Lung (tissue), 12 donors: ENCODE results near the gene SSR3. TPM values are rescaled to one million over a fixed set of nuclear protein-coding genes. Genes with fewer than 3 reads are reported as not detected.

Experiments
- ATAC-seq: fragments of 200-7000 bp; cut with Tn5 transposase; one replicate; pipeline ENCODE4 v1.9.1; 2020; ENCODE audit warnings: moderate number of reproducible peaks; ENCODE audit not compliant: insufficient read depth, low FRiP score
- DNase-seq, 3 donors: peaks; one replicate each; pipeline ENCODE4 v3.0.0-alpha.2; 2013 to 2017
- H3K27ac ChIP-seq, 2 donors: one replicate each; pipeline ENCODE4 v1.5.1; 2013; ENCODE audit warnings: mild to moderate bottlenecking in 2 of 2, moderate library complexity in 2 of 2, control low read depth in 1 of 2, inconsistent platforms in 1 of 2, low read depth in 1 of 2, low read length in 1 of 2
- H3K27me3 ChIP-seq, 3 donors: one replicate each; pipeline ENCODE4 v1.5.1; 2013; ENCODE audit warnings: low read length in 2 of 3; ENCODE audit not compliant: control insufficient read depth in 3 of 3, insufficient read depth in 3 of 3
- H3K36me3 ChIP-seq, 4 donors: one replicate each; pipeline ENCODE4 v1.5.1; 2013; ENCODE audit warnings: low read length in 4 of 4, mild to moderate bottlenecking in 1 of 4, moderate library complexity in 1 of 4; ENCODE audit not compliant: control insufficient read depth in 4 of 4, insufficient read depth in 4 of 4
- H3K4me1 ChIP-seq, 5 donors: one replicate each; pipeline ENCODE4 v1.5.1; 2013; ENCODE audit warnings: low read length in 5 of 5, mild to moderate bottlenecking in 2 of 5, moderate library complexity in 1 of 5; ENCODE audit not compliant: control insufficient read depth in 5 of 5, insufficient read depth in 5 of 5
- H3K4me3 ChIP-seq: one replicate; pipeline ENCODE4 v1.5.1; 2013; ENCODE audit warnings: mild to moderate bottlenecking, control low read depth, moderate library complexity
- H3K9ac ChIP-seq, 2 donors: one replicate each; pipeline ENCODE4 v1.5.1; 2013; ENCODE audit warnings: low read length in 2 of 2, control low read depth in 1 of 2; ENCODE audit not compliant: insufficient read depth in 1 of 2
- H3K9me3 ChIP-seq, 4 donors: one replicate each; pipeline ENCODE4 v1.5.1; 2013; ENCODE audit warnings: low read length in 3 of 4, mild to moderate bottlenecking in 1 of 4, moderate library complexity in 1 of 4; ENCODE audit not compliant: control insufficient read depth in 4 of 4, insufficient read depth in 3 of 4
- WGBS, 2 donors: extraction: QIAGEN DNeasy Blood & Tissue Kit; methylation state at CpG; one replicate each; pipeline ENCODE4 v1.1.7; 2013; 5-methylcytosine and 5-hydroxymethylcytosine counted together
- polyA plus RNA-seq, 2 donors: library from polyadenylated mRNA; stranded (reverse); fragments of 200-250 nt; gene quantifications; one replicate each; pipeline ENCODE4 v1.2.1, GENCODE V29; 2013
- total RNA-seq, 2 donors: library from RNA; depleted of rRNA in 1 of 2; stranded (reverse); fragments of >200 nt in 1 of 2; gene quantifications; one replicate each; pipeline ENCODE4 v1.2.1, GENCODE V29; 2014 to 2021
- TF ChIP-seq, protein P1 (sequence below): IDR thresholded peaks from 2 replicates; pipeline ENCODE4 v1.5.1; 2012; ENCODE audit warnings: mild to moderate bottlenecking; ENCODE audit errors: control extremely low read depth, extremely low read depth
- donor health status: control.
- donor health status: control.
- donor health status: Bipolar disorder and iron deficiency.
- donor health status: healthy.
- donor health status: DM: yes; HTN: yes; CAD: no.

Gene SSR3
- total and polyA plus RNA-seq, 4 donors: 83.7 to 209 (median 188) TPM

DNA sequence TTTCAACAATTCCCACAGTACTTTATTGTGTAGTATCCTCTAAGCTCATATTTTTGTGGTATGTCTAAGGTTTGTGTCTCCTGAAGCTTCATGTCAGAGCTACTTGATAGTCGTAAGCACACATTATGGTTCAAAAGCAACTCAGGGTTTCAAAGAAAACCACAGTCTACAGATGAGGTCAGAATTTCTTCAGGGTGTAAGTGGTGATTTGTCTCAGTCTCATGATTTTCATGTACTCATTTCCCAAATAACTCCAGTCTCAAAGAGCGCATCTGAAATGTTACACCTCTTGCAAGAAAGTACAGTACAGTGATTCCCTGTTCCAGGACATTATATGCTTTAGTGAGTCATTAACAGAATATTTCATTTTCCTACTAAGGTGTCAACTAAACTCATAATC is 47.5 kb upstream of the SSR3 start:
- Histone ChIP-seq H3K27ac (no peak overlapping the region), H3K36me3 (no peaks in the 10 kb centered on the region), H3K4me3 (no peak overlapping the region), H3K27me3 (no peaks in the 10 kb centered on the region), H3K4me1 (peaks cover 0 to 12% (median 0%) of the 10 kb centered on the region in 5 donors), H3K9me3 (no peaks in the 10 kb centered on the region), H3K9ac (no peak overlapping the region)
- 87 to 90% methylated on average over 2 of the region's 2 CpGs for WGBS, 2 donors
- DNase-seq: no peak
- TF ChIP-seq, protein P1, sequence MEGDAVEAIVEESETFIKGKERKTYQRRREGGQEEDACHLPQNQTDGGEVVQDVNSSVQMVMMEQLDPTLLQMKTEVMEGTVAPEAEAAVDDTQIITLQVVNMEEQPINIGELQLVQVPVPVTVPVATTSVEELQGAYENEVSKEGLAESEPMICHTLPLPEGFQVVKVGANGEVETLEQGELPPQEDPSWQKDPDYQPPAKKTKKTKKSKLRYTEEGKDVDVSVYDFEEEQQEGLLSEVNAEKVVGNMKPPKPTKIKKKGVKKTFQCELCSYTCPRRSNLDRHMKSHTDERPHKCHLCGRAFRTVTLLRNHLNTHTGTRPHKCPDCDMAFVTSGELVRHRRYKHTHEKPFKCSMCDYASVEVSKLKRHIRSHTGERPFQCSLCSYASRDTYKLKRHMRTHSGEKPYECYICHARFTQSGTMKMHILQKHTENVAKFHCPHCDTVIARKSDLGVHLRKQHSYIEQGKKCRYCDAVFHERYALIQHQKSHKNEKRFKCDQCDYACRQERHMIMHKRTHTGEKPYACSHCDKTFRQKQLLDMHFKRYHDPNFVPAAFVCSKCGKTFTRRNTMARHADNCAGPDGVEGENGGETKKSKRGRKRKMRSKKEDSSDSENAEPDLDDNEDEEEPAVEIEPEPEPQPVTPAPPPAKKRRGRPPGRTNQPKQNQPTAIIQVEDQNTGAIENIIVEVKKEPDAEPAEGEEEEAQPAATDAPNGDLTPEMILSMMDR: no peak
- ATAC-seq: no peak

DNA sequence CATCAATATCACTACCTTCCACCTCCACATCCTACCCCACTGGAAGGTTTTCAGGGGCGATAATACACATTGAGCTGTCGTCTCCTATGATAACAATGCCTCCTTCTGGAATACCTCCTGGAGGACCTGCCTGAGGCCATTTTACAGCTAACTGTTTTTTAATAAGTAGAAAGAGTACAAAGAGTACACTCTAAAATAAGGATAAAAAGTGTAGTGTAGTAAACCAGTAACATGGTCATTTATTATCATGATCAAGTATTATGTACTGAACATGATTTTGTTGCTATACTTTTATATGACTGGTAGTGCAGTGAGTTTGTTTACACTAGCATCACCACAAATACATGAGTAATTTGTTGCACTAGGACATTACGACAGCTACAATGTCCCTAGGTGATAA is 46.6 kb upstream of the SSR3 start:
- Histone ChIP-seq H3K36me3 (no peaks in the 10 kb centered on the region), H3K27me3 (no peaks in the 10 kb centered on the region), H3K9me3 (no peaks in the 10 kb centered on the region), H3K4me1 (peaks cover 0 to 12% (median 0%) of the 10 kb centered on the region in 5 donors), H3K27ac (no peak overlapping the region), H3K9ac (no peak overlapping the region), H3K4me3 (no peak overlapping the region)
- WGBS, 2 donors: 83 to 90% methylated on average over 3 of the region's 3 CpGs
- no peak for ATAC-seq
- no peak for DNase-seq
- TF ChIP-seq, protein P1: no peak

DNA sequence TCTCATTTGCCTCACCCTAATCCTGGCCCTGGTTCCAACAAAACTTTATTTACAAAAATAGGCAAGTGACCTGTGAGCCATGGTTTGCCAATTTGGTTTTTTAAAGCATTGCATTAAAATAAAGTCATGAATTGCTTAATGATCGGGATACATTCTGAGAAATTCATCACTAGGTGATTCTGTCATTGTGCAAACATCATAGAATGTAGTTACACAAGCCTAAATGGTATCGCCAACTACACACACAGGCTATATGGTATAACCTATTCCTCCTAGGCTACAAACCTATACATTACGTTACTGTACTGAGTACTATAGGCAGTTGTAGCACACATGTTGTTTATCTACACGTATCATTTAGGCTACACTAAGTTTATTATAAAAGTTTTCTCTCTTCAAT is 45.9 kb upstream of the SSR3 start:
- no peak for ATAC-seq
- Histone ChIP-seq H3K4me1 (peaks cover 0 to 9% (median 0%) of the 10 kb centered on the region in 5 donors), H3K27ac (no peak overlapping the region), H3K9ac (no peak overlapping the region), H3K9me3 (no peaks in the 10 kb centered on the region), H3K36me3 (no peaks in the 10 kb centered on the region), H3K4me3 (no peak overlapping the region), H3K27me3 (no peaks in the 10 kb centered on the region)
- TF ChIP-seq, protein P1: no peak
- DNase-seq: no peak
- 90 to 94% methylated on average over 4 of the region's 4 CpGs for WGBS, 2 donors
